Measurements from ENCODE around the gene MFSD2B.
"Not testable (repeated sequence)": the region's sequence is repeated elsewhere in the genome, so short reads cannot be mapped to it uniquely, and the experiment has no call there.

The MFSD2B gene

GRCh38 chr2:24020244-24020643 is 10.4 kb downstream of the MFSD2B start:
- no peak for DNase-seq

- DNase-seq = peak in 1 of 2 experiments; percentile 22
These were observed 11.5 kb downstream of the MFSD2B start for GRCh38 chr2:24021122-24021998.

- DNase-seq = no peak
These were observed 12.6 kb downstream of the MFSD2B start for GRCh38 chr2:24022324-24022974.

GRCh38 chr2:24022975-24023575 is 13.2 kb downstream of the MFSD2B start:
- DNase-seq = no peak

- no peak for DNase-seq
These were observed 14.1 kb downstream of the MFSD2B start for GRCh38 chr2:24024018-24024417.

- no peak for DNase-seq
These were observed 15.2 kb downstream of the MFSD2B start for GRCh38 chr2:24024996-24025663.

- no peak for DNase-seq
These were observed 16.3 kb downstream of the MFSD2B start for GRCh38 chr2:24026233-24026632.

- DNase-seq = no peak
These were observed 29.1 kb downstream of the MFSD2B start for GRCh38 chr2:24038786-24039499.

GRCh38 chr2:24040511-24040910 is 30.6 kb downstream of the MFSD2B start:
- no peak for DNase-seq

- DNase-seq = not testable (repeated sequence)
These were observed 33.2 kb downstream of the MFSD2B start for GRCh38 chr2:24043133-24043532.

- no peak for DNase-seq
These were observed 35.9 kb downstream of the MFSD2B start for GRCh38 chr2:24045511-24046508.

- DNase-seq = no peak
These were observed 36.7 kb downstream of the MFSD2B start for GRCh38 chr2:24046599-24046929.

GRCh38 chr2:24046930-24047702 is 37.2 kb downstream of the MFSD2B start, which contains the start of gene WDCP:
Gene WDCP (minus strand): TSS chr2:24047391. CDS start chr2:24039494, 7,897 bp downstream.
- peak; percentile 99 for DNase-seq

GRCh38 chr2:24047703-24048033 is 37.8 kb downstream of the MFSD2B start:
- DNase-seq = no peak

GRCh38 chr2:24048769-24049484 is 39.0 kb downstream of the MFSD2B start:
- no peak for DNase-seq

- DNase-seq = no peak
These were observed 39.7 kb downstream of the MFSD2B start, which contains the start of gene FKBP1B for GRCh38 chr2:24049485-24050021. Gene FKBP1B (plus strand): TSS chr2:24049741. CDS start chr2:24049850, 109 bp downstream.

- no peak for DNase-seq
These were observed 40.4 kb downstream of the MFSD2B start for GRCh38 chr2:24050041-24050979.

- no peak for DNase-seq
These were observed 41.9 kb downstream of the MFSD2B start for GRCh38 chr2:24051833-24052232.

Measured in AML-193 (cell line).